ENCODE data around the gene GPANK1. TPM values are rescaled to one million over a fixed set of nuclear protein-coding genes. Genes with fewer than 3 reads are reported as not detected.

GPANK1 gene
- total RNA-seq, 1 donor from 2014 or later, result 18.7 TPM

GRCh38 chr6:31632279-31632946, 32.4 kb downstream of the GPANK1 start:
- no peaks in the 10 kb centered on the region for H3K9me3 Mint-ChIP-seq (ENCODE audit: unreplicated experiment)
- DNase-seq (ENCODE audit: extremely low spot score, unreplicated experiment), result no peak
- peak overlapping the region; percentile 31 for H3K27ac Mint-ChIP-seq (ENCODE audit: unreplicated experiment)
- TF ChIP-seq, protein P1, sequence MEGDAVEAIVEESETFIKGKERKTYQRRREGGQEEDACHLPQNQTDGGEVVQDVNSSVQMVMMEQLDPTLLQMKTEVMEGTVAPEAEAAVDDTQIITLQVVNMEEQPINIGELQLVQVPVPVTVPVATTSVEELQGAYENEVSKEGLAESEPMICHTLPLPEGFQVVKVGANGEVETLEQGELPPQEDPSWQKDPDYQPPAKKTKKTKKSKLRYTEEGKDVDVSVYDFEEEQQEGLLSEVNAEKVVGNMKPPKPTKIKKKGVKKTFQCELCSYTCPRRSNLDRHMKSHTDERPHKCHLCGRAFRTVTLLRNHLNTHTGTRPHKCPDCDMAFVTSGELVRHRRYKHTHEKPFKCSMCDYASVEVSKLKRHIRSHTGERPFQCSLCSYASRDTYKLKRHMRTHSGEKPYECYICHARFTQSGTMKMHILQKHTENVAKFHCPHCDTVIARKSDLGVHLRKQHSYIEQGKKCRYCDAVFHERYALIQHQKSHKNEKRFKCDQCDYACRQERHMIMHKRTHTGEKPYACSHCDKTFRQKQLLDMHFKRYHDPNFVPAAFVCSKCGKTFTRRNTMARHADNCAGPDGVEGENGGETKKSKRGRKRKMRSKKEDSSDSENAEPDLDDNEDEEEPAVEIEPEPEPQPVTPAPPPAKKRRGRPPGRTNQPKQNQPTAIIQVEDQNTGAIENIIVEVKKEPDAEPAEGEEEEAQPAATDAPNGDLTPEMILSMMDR (IDR thresholded peaks at IDR 0.05), result no peak
- no peak overlapping the region for H3K4me3 Mint-ChIP-seq (ENCODE audit: unreplicated experiment)
- H3K36me3 Mint-ChIP-seq (ENCODE audit: unreplicated experiment), result peaks cover 52% of the 10 kb centered on the region
- no peaks in the 10 kb centered on the region for H3K27me3 Mint-ChIP-seq (ENCODE audit: unreplicated experiment)
- peaks cover 2% of the 10 kb centered on the region for H3K4me1 Mint-ChIP-seq (ENCODE audit: unreplicated experiment)

GRCh38 chr6:31631681-31632278, 33.0 kb downstream of the GPANK1 start:
- no peak overlapping the region for H3K27ac Mint-ChIP-seq (ENCODE audit: unreplicated experiment)
- no peak for DNase-seq (ENCODE audit: extremely low spot score, unreplicated experiment)
- H3K9me3 Mint-ChIP-seq (ENCODE audit: unreplicated experiment), result no peaks in the 10 kb centered on the region
- peaks cover 2% of the 10 kb centered on the region for H3K4me1 Mint-ChIP-seq (ENCODE audit: unreplicated experiment)
- TF ChIP-seq, protein P1 (IDR thresholded peaks at IDR 0.05), result no peak
- peaks cover 53% of the 10 kb centered on the region for H3K36me3 Mint-ChIP-seq (ENCODE audit: unreplicated experiment)
- H3K4me3 Mint-ChIP-seq (ENCODE audit: unreplicated experiment), result no peak overlapping the region
- H3K27me3 Mint-ChIP-seq (ENCODE audit: unreplicated experiment), result no peaks in the 10 kb centered on the region

GRCh38 chr6:31631209-31631608, 33.6 kb downstream of the GPANK1 start:
- no peak overlapping the region for H3K27ac Mint-ChIP-seq (ENCODE audit: unreplicated experiment)
- H3K9me3 Mint-ChIP-seq (ENCODE audit: unreplicated experiment), result no peaks in the 10 kb centered on the region
- H3K36me3 Mint-ChIP-seq (ENCODE audit: unreplicated experiment), result peaks cover 55% of the 10 kb centered on the region
- H3K4me3 Mint-ChIP-seq (ENCODE audit: unreplicated experiment), result no peak overlapping the region
- H3K4me1 Mint-ChIP-seq (ENCODE audit: unreplicated experiment), result peaks cover 2% of the 10 kb centered on the region
- TF ChIP-seq, protein P1 (IDR thresholded peaks at IDR 0.05), result no peak
- no peak for DNase-seq (ENCODE audit: extremely low spot score, unreplicated experiment)
- no peaks in the 10 kb centered on the region for H3K27me3 Mint-ChIP-seq (ENCODE audit: unreplicated experiment)

DNA sequence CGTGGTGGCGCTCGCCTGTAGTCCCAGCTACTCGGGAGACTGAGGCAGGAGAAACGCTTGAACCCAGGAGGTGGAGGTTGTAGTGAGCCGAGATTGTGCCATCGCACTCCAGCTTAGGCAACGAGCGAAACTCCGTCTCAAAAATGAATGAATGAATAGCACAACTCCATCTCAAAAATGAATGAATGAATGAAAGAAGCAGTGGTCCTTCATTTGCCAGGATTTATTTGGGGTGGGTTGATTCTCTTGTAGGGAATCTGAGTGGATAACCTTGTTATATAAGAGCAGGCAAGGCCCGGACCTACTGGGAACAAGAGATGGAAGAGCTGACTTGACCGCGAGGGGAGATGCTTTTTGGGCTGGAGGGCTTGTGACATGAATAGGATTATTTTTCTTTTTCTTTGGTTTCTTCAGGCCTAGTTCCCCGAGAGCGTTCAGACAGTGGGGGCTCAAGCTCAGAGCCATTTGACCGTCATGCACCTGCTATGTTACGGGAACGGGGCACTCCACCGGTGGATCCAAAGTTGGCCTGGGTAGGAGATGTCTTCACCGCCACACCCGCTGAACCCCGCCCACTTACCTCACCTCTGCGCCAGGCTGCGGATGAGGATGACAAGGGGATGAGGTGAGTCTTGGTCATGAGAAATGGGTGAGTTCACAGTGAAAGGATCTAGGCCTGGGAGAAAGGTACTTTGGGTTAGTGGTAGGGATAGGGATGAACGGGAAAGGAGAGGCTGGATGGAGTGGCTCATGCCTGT, 34.4 kb downstream of the GPANK1 start:
- Mint-ChIP-seq H3K27me3 (ENCODE audit: unreplicated experiment) (no peaks in the 10 kb centered on the region), H3K4me3 (ENCODE audit: unreplicated experiment) (no peak overlapping the region), H3K27ac (ENCODE audit: unreplicated experiment) (no peak overlapping the region), H3K9me3 (ENCODE audit: unreplicated experiment) (no peaks in the 10 kb centered on the region), H3K36me3 (ENCODE audit: unreplicated experiment) (peaks cover 56% of the 10 kb centered on the region), H3K4me1 (ENCODE audit: unreplicated experiment) (peaks cover 2% of the 10 kb centered on the region)
- TF ChIP-seq, protein P1 (IDR thresholded peaks at IDR 0.05), result no peak
- no peak for DNase-seq (ENCODE audit: extremely low spot score, unreplicated experiment)

DNA sequence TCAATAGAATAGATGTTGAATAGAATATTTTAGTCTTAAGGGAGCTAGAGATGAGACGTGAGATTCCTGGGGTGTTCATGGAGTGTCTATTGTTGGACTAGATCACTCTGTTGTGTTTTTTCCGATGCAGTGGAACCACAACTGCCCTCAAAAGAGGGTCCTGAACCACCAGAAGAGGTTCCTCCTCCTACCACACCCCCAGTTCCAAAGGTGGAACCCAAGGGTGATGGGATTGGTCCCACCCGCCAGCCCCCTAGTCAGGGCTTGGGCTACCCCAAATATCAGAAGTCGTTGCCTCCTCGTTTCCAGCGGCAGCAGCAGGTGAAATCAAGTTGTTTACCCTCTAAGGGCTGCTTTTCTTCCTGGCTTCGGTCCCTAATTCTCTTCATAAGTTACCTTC, 35.8 kb downstream of the GPANK1 start:
- Mint-ChIP-seq H3K36me3 (ENCODE audit: unreplicated experiment) (peaks cover 59% of the 10 kb centered on the region), H3K4me1 (ENCODE audit: unreplicated experiment) (peaks cover 1% of the 10 kb centered on the region), H3K27me3 (ENCODE audit: unreplicated experiment) (no peaks in the 10 kb centered on the region), H3K9me3 (ENCODE audit: unreplicated experiment) (no peaks in the 10 kb centered on the region), H3K27ac (ENCODE audit: unreplicated experiment) (no peak overlapping the region), H3K4me3 (ENCODE audit: unreplicated experiment) (no peak overlapping the region)
- TF ChIP-seq, protein P1 (IDR thresholded peaks at IDR 0.05), result no peak
- no peak for DNase-seq (ENCODE audit: extremely low spot score, unreplicated experiment)

All from osteocyte (in vitro differentiated cells).